IgD-negative memory B cell (primary cell): Measurements from ENCODE around the gene SMG7. TPM values are rescaled to one million over a fixed set of nuclear protein-coding genes. Genes with fewer than 3 reads are reported as not detected.

ENCODE experiments used
- H3K27ac Mint-ChIP-seq, 3 donors: one replicate each; pipeline ENCODE4 v1.8.0; 2020 to 2022; ENCODE audit warnings: mild to moderate bottlenecking in 3 of 3, mixed read lengths in 3 of 3, moderate library complexity in 1 of 3
- H3K27me3 Mint-ChIP-seq: one replicate; pipeline ENCODE4 v1.8.0; 2021; ENCODE audit warnings: mixed read lengths
- H3K36me3 Mint-ChIP-seq: one replicate; pipeline ENCODE4 v1.8.0; 2020; ENCODE audit warnings: mild to moderate bottlenecking, mixed read lengths
- H3K4me1 Mint-ChIP-seq, 3 donors: one replicate each; pipeline ENCODE4 v1.8.0; 2020 to 2022; ENCODE audit warnings: mixed read lengths in 3 of 3, mild to moderate bottlenecking in 1 of 3
- H3K4me3 Mint-ChIP-seq, 4 donors: one replicate each; pipeline ENCODE4 v1.8.0; 2020 to 2022; ENCODE audit warnings: mild to moderate bottlenecking in 4 of 4, mixed read lengths in 4 of 4, moderate library complexity in 3 of 4
- H3K9me3 Mint-ChIP-seq, 3 donors: one replicate each; pipeline ENCODE4 v1.8.0; 2020 to 2021; ENCODE audit warnings: mixed read lengths in 3 of 3, mild to moderate bottlenecking in 1 of 3
- polyA plus RNA-seq: library from polyadenylated mRNA; unstranded; fragments of 300-500 nt; fragmentation: Illumina TruSeq; gene quantifications from one replicate; pipeline ENCODE4 v1.2.3, GENCODE V29; 2021

The SMG7 gene
- polyA plus RNA-seq, 1 donor from 2014 or later: 34.4 TPM

- H3K4me1 Mint-ChIP-seq: peaks cover 43 to 55% (median 46%) of the 10 kb centered on the region in 3 donors
- no peaks in the 10 kb centered on the region for H3K36me3 Mint-ChIP-seq
- peak overlapping the region in 2 of 3 donors; percentile 14 to 16 for H3K27ac Mint-ChIP-seq
- H3K27me3 Mint-ChIP-seq: no peaks in the 10 kb centered on the region
- peak overlapping the region in 2 of 4 donors; percentile 18 to 23 for H3K4me3 Mint-ChIP-seq
- H3K9me3 Mint-ChIP-seq: no peaks in the 10 kb centered on the region
Observed at GRCh38 chr1:183480971-183481441, 8.7 kb downstream of the SMG7 start.

DNA sequence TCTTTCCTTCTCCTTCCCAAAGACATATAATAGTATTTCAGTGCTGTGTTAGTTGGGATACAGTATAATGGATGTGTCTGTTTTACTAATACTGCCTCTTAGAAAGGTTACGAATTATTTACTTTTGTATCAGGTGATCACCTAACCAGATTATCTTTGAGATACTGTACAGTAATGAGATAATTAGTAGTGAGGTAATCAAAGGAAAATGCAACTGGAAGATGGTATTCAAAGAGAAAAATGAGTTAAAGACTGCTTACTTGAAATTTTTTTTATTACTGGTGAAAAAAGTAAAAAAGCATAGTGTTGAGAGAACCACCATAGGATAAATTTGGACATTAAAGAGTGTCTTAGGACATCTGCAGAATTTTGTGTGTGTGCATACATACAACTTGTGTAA lies 10.9 kb downstream of the SMG7 start:
- H3K4me1 Mint-ChIP-seq: peaks cover 49 to 64% (median 56%) of the 10 kb centered on the region in 3 donors
- no peaks in the 10 kb centered on the region for H3K36me3 Mint-ChIP-seq
- H3K27ac Mint-ChIP-seq: no peak overlapping the region
- H3K4me3 Mint-ChIP-seq: no peak overlapping the region
- H3K27me3 Mint-ChIP-seq: no peaks in the 10 kb centered on the region
- H3K9me3 Mint-ChIP-seq: no peaks in the 10 kb centered on the region

DNA sequence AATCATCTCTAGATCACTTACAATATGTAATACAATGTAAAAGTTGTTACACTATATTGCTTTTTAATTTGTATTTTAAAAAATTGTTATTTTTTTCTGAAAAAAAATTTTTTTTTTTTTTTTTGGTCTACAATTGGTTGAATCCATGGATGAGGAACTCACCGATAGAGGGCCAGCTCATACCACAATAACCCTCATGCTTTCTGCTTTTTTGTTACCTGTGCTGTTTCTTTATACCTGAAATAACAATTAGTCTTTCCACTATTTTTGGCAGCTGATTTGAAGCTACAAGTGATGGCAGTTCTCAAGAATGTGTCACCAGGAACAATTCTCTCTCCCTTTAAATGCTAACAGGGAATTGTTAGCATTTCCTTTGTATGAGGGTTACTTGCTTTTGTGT lies 12.0 kb downstream of the SMG7 start:
- no peak overlapping the region for H3K27ac Mint-ChIP-seq
- H3K4me3 Mint-ChIP-seq: no peak overlapping the region
- H3K27me3 Mint-ChIP-seq: no peaks in the 10 kb centered on the region
- no peaks in the 10 kb centered on the region for H3K36me3 Mint-ChIP-seq
- H3K9me3 Mint-ChIP-seq: no peaks in the 10 kb centered on the region
- H3K4me1 Mint-ChIP-seq: peaks cover 46 to 60% (median 52%) of the 10 kb centered on the region in 3 donors

DNA sequence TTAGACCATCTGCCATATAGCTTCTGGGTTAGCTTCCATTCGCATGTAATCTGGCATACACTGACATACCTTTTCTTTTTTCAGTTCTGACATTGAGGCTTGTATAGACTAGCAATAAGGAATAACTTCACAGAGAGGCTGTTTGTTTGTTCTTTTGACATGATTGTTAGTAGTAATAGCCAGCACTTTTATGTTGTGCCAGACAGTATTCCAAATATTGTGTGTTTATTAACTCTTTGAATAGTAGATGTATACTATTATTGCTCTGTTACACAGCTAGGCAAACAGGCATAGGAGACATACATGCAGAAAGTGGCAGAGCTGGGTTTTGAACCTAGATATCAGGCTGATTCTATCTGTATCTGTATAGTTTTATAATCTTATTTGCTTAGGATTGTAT lies 12.6 kb downstream of the SMG7 start:
- Mint-ChIP-seq H3K9me3 (no peaks in the 10 kb centered on the region), H3K27me3 (no peaks in the 10 kb centered on the region), H3K27ac (no peak overlapping the region), H3K36me3 (no peaks in the 10 kb centered on the region), H3K4me3 (no peak overlapping the region), H3K4me1 (peaks cover 44 to 56% (median 52%) of the 10 kb centered on the region in 3 donors)

DNA sequence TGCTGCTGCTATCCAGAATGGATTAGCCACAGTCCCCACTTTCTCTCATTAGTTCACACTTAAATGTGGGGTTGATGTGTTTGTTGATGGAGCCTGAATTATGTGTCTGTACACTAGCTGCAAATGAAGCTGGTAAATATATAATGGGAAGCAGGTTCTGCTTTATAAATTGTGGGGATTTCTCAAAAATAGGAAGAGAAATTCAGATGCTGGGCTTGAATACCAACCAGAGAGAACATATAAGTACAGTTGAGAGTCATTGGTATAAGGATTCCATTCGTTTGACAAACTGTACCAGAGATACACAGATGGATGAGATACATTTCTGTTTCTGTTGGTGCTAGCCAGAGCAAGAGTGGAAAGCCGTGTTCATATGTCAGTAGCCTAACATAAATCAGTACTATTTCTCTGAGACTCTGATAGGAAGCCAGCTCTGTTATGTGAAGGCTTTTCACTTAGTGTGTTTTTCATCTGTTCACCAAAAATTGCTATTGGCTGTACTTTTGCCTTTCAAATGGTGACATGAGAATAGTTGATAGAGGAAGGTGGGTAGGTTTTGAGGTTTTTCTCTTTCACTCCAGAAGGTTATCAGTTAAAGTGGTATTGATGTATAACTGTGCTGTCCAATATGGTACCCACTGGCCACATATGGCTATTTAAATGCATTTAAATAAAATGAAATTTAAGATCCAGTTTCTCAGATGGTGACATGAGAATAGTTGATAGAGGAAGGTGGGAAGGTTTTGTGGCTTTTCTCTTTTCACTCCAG lies 15.6 kb downstream of the SMG7 start:
- Mint-ChIP-seq H3K27me3 (no peaks in the 10 kb centered on the region), H3K36me3 (peaks cover 2% of the 10 kb centered on the region), H3K4me3 (no peak overlapping the region), H3K9me3 (no peaks in the 10 kb centered on the region), H3K27ac (peak overlapping the region in 2 of 3 donors; percentile 40 to 45), H3K4me1 (peaks cover 26 to 40% (median 40%) of the 10 kb centered on the region in 3 donors)

DNA sequence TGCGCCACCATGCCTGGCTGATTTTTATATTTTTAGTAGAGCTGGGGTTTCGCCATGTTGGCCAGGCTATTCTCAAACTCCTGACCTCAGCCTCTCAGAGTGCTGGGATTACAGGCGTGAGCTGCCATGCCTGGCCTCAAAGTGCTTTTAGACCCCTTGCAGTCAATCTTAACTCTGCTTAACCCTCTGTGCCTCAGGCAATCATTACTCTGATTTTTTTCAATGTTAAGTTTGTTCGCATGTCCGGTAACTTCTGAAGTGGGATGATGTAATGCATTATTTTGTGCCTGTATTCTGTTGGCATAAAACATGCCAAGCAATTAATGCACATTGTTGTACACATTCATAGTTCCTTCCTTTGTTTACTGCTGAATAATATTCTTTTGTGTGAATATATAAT lies 18.6 kb downstream of the SMG7 start:
- peaks cover 27 to 38% (median 36%) of the 10 kb centered on the region in 3 donors for H3K4me1 Mint-ChIP-seq

GRCh38 chr1:183493540-183494245 lies 21.4 kb downstream of the SMG7 start:
- no peaks in the 10 kb centered on the region for H3K9me3 Mint-ChIP-seq
- H3K27me3 Mint-ChIP-seq: no peaks in the 10 kb centered on the region
- H3K36me3 Mint-ChIP-seq: peaks cover 2% of the 10 kb centered on the region
- H3K4me1 Mint-ChIP-seq: peaks cover 33 to 40% (median 36%) of the 10 kb centered on the region in 3 donors
- no peak overlapping the region for H3K27ac Mint-ChIP-seq
- H3K4me3 Mint-ChIP-seq: no peak overlapping the region

More for the DNA sequence above, 18.6 kb downstream of the SMG7 start:
- Mint-ChIP-seq H3K36me3 (peaks cover 2% of the 10 kb centered on the region), H3K27ac (no peak overlapping the region), H3K9me3 (no peaks in the 10 kb centered on the region), H3K27me3 (no peaks in the 10 kb centered on the region), H3K4me3 (no peak overlapping the region)

GRCh38 chr1:183495420-183495819 lies 23.1 kb downstream of the SMG7 start:
- Mint-ChIP-seq H3K36me3 (peaks cover 2% of the 10 kb centered on the region), H3K27me3 (no peaks in the 10 kb centered on the region), H3K4me1 (peaks cover 39 to 42% (median 40%) of the 10 kb centered on the region in 3 donors), H3K9me3 (no peaks in the 10 kb centered on the region), H3K27ac (no peak overlapping the region), H3K4me3 (no peak overlapping the region)

- Mint-ChIP-seq H3K27ac (no peak overlapping the region), H3K4me1 (peaks cover 44 to 49% (median 49%) of the 10 kb centered on the region in 3 donors), H3K9me3 (no peaks in the 10 kb centered on the region), H3K36me3 (peaks cover 1% of the 10 kb centered on the region), H3K27me3 (no peaks in the 10 kb centered on the region), H3K4me3 (no peak overlapping the region)
Observed at GRCh38 chr1:183497218-183497617, 24.9 kb downstream of the SMG7 start.

GRCh38 chr1:183498342-183498991 lies 26.2 kb downstream of the SMG7 start:
- Mint-ChIP-seq H3K4me3 (no peak overlapping the region), H3K9me3 (no peaks in the 10 kb centered on the region), H3K36me3 (peaks cover 1% of the 10 kb centered on the region), H3K27ac (no peak overlapping the region), H3K4me1 (peaks cover 42 to 48% (median 48%) of the 10 kb centered on the region in 3 donors), H3K27me3 (no peaks in the 10 kb centered on the region)

- Mint-ChIP-seq H3K27me3 (no peaks in the 10 kb centered on the region), H3K4me3 (no peak overlapping the region), H3K9me3 (no peaks in the 10 kb centered on the region), H3K27ac (no peak overlapping the region), H3K4me1 (peaks cover 12 to 19% (median 14%) of the 10 kb centered on the region in 3 donors), H3K36me3 (peaks cover 3% of the 10 kb centered on the region)
Observed at GRCh38 chr1:183505454-183506089, 33.3 kb downstream of the SMG7 start.

- Mint-ChIP-seq H3K27me3 (no peaks in the 10 kb centered on the region), H3K36me3 (peaks cover 2% of the 10 kb centered on the region), H3K4me3 (no peak overlapping the region), H3K4me1 (peaks cover 13% of the 10 kb centered on the region in 3 donors), H3K27ac (no peak overlapping the region), H3K9me3 (no peaks in the 10 kb centered on the region)
Observed at GRCh38 chr1:183506561-183506960, 34.3 kb downstream of the SMG7 start.

- H3K4me3 Mint-ChIP-seq: no peak overlapping the region
- no peaks in the 10 kb centered on the region for H3K27me3 Mint-ChIP-seq
- peaks cover 7 to 15% (median 13%) of the 10 kb centered on the region in 3 donors for H3K4me1 Mint-ChIP-seq
- no peak overlapping the region for H3K27ac Mint-ChIP-seq
- peaks cover 2% of the 10 kb centered on the region for H3K36me3 Mint-ChIP-seq
- no peaks in the 10 kb centered on the region for H3K9me3 Mint-ChIP-seq
Observed at GRCh38 chr1:183508694-183509093, 36.4 kb downstream of the SMG7 start.

GRCh38 chr1:183512450-183512849 lies 40.2 kb downstream of the SMG7 start:
- peaks cover 2% of the 10 kb centered on the region for H3K36me3 Mint-ChIP-seq
- no peaks in the 10 kb centered on the region for H3K9me3 Mint-ChIP-seq
- H3K27me3 Mint-ChIP-seq: no peaks in the 10 kb centered on the region
- no peak overlapping the region for H3K4me3 Mint-ChIP-seq
- peaks cover 7 to 17% (median 8%) of the 10 kb centered on the region in 3 donors for H3K4me1 Mint-ChIP-seq
- no peak overlapping the region for H3K27ac Mint-ChIP-seq

DNA sequence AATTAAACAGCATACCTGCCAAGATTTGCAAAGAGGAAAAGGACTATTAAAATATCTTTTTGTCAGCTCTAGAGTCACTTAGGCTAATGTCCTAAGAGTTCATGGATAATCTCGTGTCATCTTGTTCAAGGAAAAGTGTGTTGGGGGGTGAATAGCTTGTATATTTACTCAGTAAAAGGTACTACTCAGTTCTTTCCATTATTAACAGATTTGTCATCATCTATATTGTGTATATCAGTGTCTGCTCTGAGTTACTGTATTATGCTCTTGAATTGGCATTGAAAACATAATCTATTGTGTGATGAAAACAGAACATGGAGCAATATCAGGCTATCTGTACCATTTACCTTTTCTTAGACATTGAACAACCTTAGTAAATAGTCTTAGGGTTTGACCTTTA lies 41.9 kb downstream of the SMG7 start:
- Mint-ChIP-seq H3K27ac (no peak overlapping the region), H3K4me3 (no peak overlapping the region), H3K4me1 (peaks cover 5 to 17% (median 7%) of the 10 kb centered on the region in 3 donors), H3K27me3 (no peaks in the 10 kb centered on the region), H3K9me3 (no peaks in the 10 kb centered on the region), H3K36me3 (no peaks in the 10 kb centered on the region)
